ENCODE results near the gene SRSF4. TPM values are rescaled to one million over a fixed set of nuclear protein-coding genes. Genes with fewer than 3 reads are reported as not detected.

SRSF4 gene
- 49.1 TPM for total RNA-seq

DNA sequence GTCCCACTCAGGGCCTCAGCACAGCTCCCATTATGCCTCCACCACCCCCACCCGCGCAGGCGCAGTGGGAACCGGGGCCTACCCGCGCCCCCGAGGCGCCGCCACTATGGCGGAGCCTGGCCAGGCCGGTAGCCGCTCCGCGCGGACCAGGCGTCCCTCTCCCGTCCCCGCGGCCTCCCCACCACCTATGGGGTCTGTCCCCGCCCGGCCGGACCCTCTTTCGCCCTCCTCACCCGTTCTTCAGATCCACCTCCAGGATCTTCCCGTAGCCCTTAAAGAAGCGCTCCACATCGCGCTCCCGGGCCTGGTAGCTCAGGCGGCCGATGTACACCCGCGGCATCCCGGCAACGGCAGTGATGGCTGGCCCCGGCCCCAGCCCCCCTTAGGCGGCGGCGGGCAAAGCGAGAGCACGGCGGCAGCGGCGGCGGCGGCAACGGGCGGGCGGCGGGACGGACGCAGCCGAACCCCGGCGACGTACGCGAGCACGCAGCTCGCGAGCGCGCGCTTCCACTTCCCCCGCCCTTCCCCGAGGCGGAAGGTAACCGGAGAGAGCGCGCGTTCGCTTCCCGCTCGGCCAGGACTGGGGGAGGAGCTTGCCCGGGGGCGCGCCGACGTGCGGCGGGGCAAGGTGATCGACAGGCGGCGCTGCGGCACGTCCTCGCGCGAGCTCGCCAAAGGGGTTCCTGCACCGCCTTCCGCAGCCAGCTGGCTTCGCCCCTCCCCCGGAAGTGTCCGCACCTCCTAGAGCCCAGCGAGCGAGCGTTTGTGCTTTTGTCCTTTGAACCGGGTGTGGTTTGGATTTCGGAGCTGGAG, at the start of gene SRSF4:
Gene SRSF4 (minus strand): TSS at position 488 of the 813 bp plus-strand sequence. CDS start 148 bp downstream, at position 340.

DNA sequence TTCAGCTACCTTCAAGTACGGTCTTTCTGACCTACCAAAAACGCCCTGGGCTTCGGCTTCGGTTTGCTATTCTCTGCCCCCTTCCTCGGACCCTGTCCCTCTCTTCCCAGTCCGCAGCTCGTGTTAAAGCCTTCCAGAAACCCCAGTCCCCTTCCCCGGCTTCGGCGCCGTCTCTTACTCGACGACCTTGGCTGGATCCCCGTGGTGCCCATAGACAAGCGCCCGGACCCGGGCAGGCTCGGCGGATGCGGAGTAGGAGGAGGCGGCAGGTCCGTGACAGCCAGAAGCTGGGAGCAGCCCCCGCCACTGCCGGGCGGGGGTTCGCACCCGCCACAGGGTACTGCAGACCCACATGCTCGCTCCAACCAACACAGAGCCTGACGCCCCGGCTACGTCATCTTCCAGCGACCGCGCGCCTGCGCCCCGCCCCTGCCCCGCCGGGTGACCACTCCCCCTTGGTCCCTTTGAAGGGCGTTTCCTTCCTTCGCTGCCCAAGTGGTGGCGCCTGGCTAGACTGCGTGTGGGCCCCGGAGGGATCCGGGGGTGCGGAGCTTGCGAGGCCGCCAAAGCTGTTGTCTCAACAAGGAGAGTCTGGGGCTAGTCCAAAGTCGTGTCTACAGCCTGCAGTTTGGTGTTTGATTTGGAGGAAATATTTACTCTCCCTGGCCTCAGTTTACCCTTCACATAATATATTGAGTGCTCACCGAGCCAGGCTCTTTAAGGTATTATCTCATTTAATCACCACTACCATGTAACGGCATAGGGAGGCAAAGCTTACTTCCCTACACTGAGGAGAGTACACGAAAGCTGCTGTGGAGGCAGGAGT, 49.1 kb upstream of the SRSF4 start, which contains the start of gene MECR:
Gene MECR (minus strand): TSS at position 382 of the 826 bp plus-strand sequence. CDS start 28 bp downstream, at position 354.

DNA sequence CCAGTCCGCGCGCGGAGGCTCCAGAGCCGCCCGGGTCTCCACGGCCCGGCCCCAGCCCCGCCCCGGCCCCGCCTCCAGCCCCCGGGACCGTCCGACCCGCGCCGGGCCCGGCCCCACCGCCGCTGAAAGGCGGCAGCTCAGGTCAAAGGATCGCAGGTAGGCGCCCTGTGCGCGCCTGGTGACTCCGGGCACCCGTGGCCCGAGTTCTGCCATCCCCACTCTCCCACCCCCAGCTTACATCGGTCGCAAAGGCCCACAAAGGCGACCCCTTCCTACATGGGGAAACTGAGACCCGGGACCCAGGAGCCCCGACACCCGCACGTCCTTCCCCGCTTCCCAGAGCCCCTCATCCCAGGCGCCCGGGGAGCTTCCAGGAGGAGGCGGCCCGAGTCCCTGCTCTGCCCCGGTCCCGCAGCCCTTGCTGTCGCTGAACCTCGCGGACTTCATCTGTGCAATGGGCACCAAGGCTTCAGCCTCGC, 57.8 kb downstream of the SRSF4 start, which contains the start of gene TMEM200B:
Gene TMEM200B (minus strand): TSS at position 17 of the 479 bp plus-strand sequence. CDS start 2,075 bp downstream, outside the sequence.

Small RNA genes within 50 kb of the gene (small RNA-seq; reads per million reads assigned to genes)
- not detected for gene RF02271

Other genes starting within 250 kb of the SRSF4 start
- 1.8 TPM for gene TMEM200B, start 58.0 kb downstream of the SRSF4 start, total RNA-seq
- gene MECR, start 49.0 kb upstream of the SRSF4 start, total RNA-seq = 29.1 TPM
- 39.7 TPM for gene PTPRU, start 54.6 kb upstream of the SRSF4 start, total RNA-seq

All from diencephalon (tissue), 1 donor.